Osteoblast (primary cell): ENCODE results near the gene CPEB1. TPM values are rescaled to one million over a fixed set of nuclear protein-coding genes. Genes with fewer than 3 reads are reported as not detected.

Experiments
- DNase-seq: peaks from one replicate; pipeline ENCODE4 v3.0.0; 2011; ENCODE audit warnings: low spot score, mixed read lengths; ENCODE audit not compliant: insufficient read length; ENCODE audit errors: missing footprints
- H2AFZ ChIP-seq: 2 replicates; pipeline ENCODE4 v1.6.0; 2011; ENCODE audit warnings: mild to moderate bottlenecking, low read length
- H3K27ac ChIP-seq: 2 replicates; pipeline ENCODE4 v1.5.1; 2011; ENCODE audit warnings: mild to moderate bottlenecking, low read depth, low read length, moderate library complexity
- H3K27me3 ChIP-seq: 2 replicates; pipeline ENCODE4 v1.6.0; 2012; ENCODE audit warnings: mild to moderate bottlenecking, control low read depth, inconsistent platforms, low read length, moderate library complexity; ENCODE audit not compliant: insufficient read depth
- H3K36me3 ChIP-seq: 2 replicates; pipeline ENCODE4 v1.5.1; 2011; ENCODE audit warnings: mild to moderate bottlenecking, low read length, control low read depth, moderate library complexity; ENCODE audit not compliant: insufficient read depth
- H3K4me1 ChIP-seq: 2 replicates; pipeline ENCODE4 v1.5.1; 2011; ENCODE audit warnings: mild to moderate bottlenecking, low read length, control low read depth, moderate library complexity; ENCODE audit not compliant: insufficient read depth
- H3K4me2 ChIP-seq: 2 replicates; pipeline ENCODE4 v1.6.0; 2011; ENCODE audit warnings: mild to moderate bottlenecking, low read length; ENCODE audit not compliant: insufficient read depth
- H3K4me3 ChIP-seq: fragments of 200-600 bp; sonication (generic); 3 replicates; pipeline ENCODE4 v1.5.1; 2012; ENCODE audit warnings: mild to moderate bottlenecking, low read length, inconsistent platforms; ENCODE audit not compliant: insufficient read depth
- H3K79me2 ChIP-seq: 2 replicates; pipeline ENCODE4 v1.6.0; 2012; ENCODE audit warnings: mild to moderate bottlenecking, low read length, control low read depth, inconsistent platforms; ENCODE audit not compliant: insufficient read depth
- H3K9me3 ChIP-seq: 2 replicates; pipeline ENCODE4 v1.5.1; 2011; ENCODE audit warnings: low read depth, low read length, control low read depth
- H4K20me1 ChIP-seq: 2 replicates; pipeline ENCODE4 v1.6.0; 2012; ENCODE audit warnings: mild to moderate bottlenecking, low read length, control low read depth; ENCODE audit not compliant: insufficient read depth
- CTCF ChIP-seq: IDR thresholded peaks from 2 replicates; pipeline ENCODE4 v1.5.1; 2011; ENCODE audit warnings: mild to moderate bottlenecking, low read depth, low read length, moderate library complexity; ENCODE audit errors: extremely low read depth
- total RNA-seq: library from RNA; depleted of rRNA; stranded (reverse); fragments of >200 nt; gene quantifications from 2 replicates; pipeline ENCODE4 v1.2.3, GENCODE V29; 2012

CPEB1 gene
- total RNA-seq, 1 donor: 36.6 TPM

GRCh38 chr15:82681371-82681770 lies 34.2 kb upstream of the CPEB1 start:
- no peak overlapping the region for H3K4me2 ChIP-seq
- H2AFZ ChIP-seq: no peak overlapping the region

GRCh38 chr15:82680200-82681102 lies 33.3 kb upstream of the CPEB1 start:
- no peaks in the 10 kb centered on the region for H3K36me3 ChIP-seq
- no peak overlapping the region for H3K4me2 ChIP-seq
- peaks cover 18% of the 10 kb centered on the region for H3K27me3 ChIP-seq
- H3K79me2 ChIP-seq: no peaks in the 10 kb centered on the region
- H3K4me1 ChIP-seq: no peaks in the 10 kb centered on the region
- TF ChIP-seq CTCF: no peak
- no peaks in the 10 kb centered on the region for H4K20me1 ChIP-seq
- no peak overlapping the region for H2AFZ ChIP-seq
- H3K9me3 ChIP-seq: no peaks in the 10 kb centered on the region
- no peak overlapping the region for H3K27ac ChIP-seq
- DNase-seq: peak; percentile 64
- H3K4me3 ChIP-seq: no peak overlapping the region

More at GRCh38 chr15:82681371-82681770, 34.2 kb upstream of the CPEB1 start:
- Histone ChIP-seq H3K9me3 (no peaks in the 10 kb centered on the region), H3K27ac (no peak overlapping the region), H3K79me2 (no peaks in the 10 kb centered on the region), H3K4me1 (no peaks in the 10 kb centered on the region), H3K27me3 (peaks cover 16% of the 10 kb centered on the region), H3K4me3 (no peak overlapping the region), H3K36me3 (no peaks in the 10 kb centered on the region), H4K20me1 (no peaks in the 10 kb centered on the region)
- DNase-seq: peak; percentile 31
- TF ChIP-seq CTCF: no peak

GRCh38 chr15:82679626-82680199 lies 32.5 kb upstream of the CPEB1 start:
- Histone ChIP-seq H3K79me2 (no peaks in the 10 kb centered on the region), H3K36me3 (no peaks in the 10 kb centered on the region), H3K27me3 (peaks cover 18% of the 10 kb centered on the region), H2AFZ (no peak overlapping the region), H3K4me2 (no peak overlapping the region), H3K27ac (no peak overlapping the region), H3K4me1 (no peaks in the 10 kb centered on the region), H3K9me3 (no peaks in the 10 kb centered on the region), H3K4me3 (no peak overlapping the region), H4K20me1 (no peaks in the 10 kb centered on the region)
- TF ChIP-seq CTCF: no peak
- no peak for DNase-seq

- peak; percentile 47 for DNase-seq
- H3K79me2 ChIP-seq: no peaks in the 10 kb centered on the region
- TF ChIP-seq CTCF: no peak
- no peak overlapping the region for H3K4me2 ChIP-seq
- no peaks in the 10 kb centered on the region for H3K4me1 ChIP-seq
- H3K27me3 ChIP-seq: peaks cover 18% of the 10 kb centered on the region
- no peak overlapping the region for H3K4me3 ChIP-seq
- H3K36me3 ChIP-seq: no peaks in the 10 kb centered on the region
- H3K27ac ChIP-seq: no peak overlapping the region
- no peaks in the 10 kb centered on the region for H3K9me3 ChIP-seq
- H4K20me1 ChIP-seq: no peaks in the 10 kb centered on the region
- H2AFZ ChIP-seq: no peak overlapping the region
These were observed 30.7 kb upstream of the CPEB1 start for GRCh38 chr15:82677720-82678323.
